Pancreas (tissue), 10 donors: ENCODE data around the gene MB. TPM values are rescaled to one million over a fixed set of nuclear protein-coding genes. Genes with fewer than 3 reads are reported as not detected.
A peak's percentile ranks its signal among the peaks of the same experiment; 100 is the strongest.

Experiments
- ATAC-seq, 4 donors: fragments of 200-7000 bp; cut with Tn5 transposase; one replicate each; pipeline versions ENCODE4 v1.8.0 to v1.9.1; 2020; ENCODE audit warnings: mild to moderate bottlenecking in 4 of 4, moderate library complexity in 4 of 4
- DNase-seq, 6 donors: peaks; one replicate each; pipeline ENCODE4 v3.0.0-alpha.2; 2020
- FAIRE-seq: peaks from 2 replicates; lab custom pipeline; 2012; peaks lifted over from hg19 to GRCh38; lab: Jason Lieb, UNC
- H3K27ac ChIP-seq, 4 donors: fragments of 200-600 bp; sonication (generic); 1 replicate in 3 of 4; 2 replicates in 1 of 4; pipeline versions ENCODE4 v1.5.0 to v1.8.0; 2020
- H3K27me3 ChIP-seq, 4 donors: fragments of 200-600 bp; one replicate each; pipeline ENCODE4 v1.8.0; 2021
- H3K36me3 ChIP-seq, 3 donors: fragments of 200-600 bp; sonication (generic) in 1 of 3; one replicate each; pipeline versions ENCODE4 v1.5.0 to v1.8.0; 2020 to 2021
- H3K4me1 ChIP-seq, 3 donors: fragments of 200-600 bp; one replicate each; pipeline ENCODE4 v1.8.0; 2021
- H3K4me3 ChIP-seq, 4 donors: fragments of 200-600 bp; sonication (generic) in 2 of 4; one replicate each; pipeline versions ENCODE4 v1.5.0 to v1.8.0; 2020 to 2021
- H3K9me3 ChIP-seq, 4 donors: fragments of 200-600 bp; one replicate each; pipeline ENCODE4 v1.8.0; 2021
- WGBS, 2 donors: extraction: QIAGEN DNeasy Blood & Tissue Kit; methylation state at CpG; one replicate each; pipeline ENCODE4 v1.1.7; 2013; 5-methylcytosine and 5-hydroxymethylcytosine counted together
- intact Hi-C, 3 donors: fragments of 100-400 bp; cut with DNase I; formaldehyde crosslinking; loops; one replicate each; pipeline versions ENCODE4 v1.11.1 to v1.14.2; 2022
- polyA plus RNA-seq, 2 donors: library from polyadenylated mRNA; stranded (reverse); fragments of 200-250 nt; gene quantifications; one replicate each; pipeline ENCODE4 v1.2.3, GENCODE V29; 2013
- total RNA-seq, 6 donors: library from RNA; stranded (reverse); fragmentation: NEBNext Ultra II Directional in 4 of 6; extraction: Animal tissue kit (Norgen Biotek cat#: 25700) in 4 of 6; gene quantifications; one replicate each; pipeline versions ENCODE4 v1.2.1 to v1.2.4, GENCODE V29; 2021 to 2023
- TF ChIP-seq, protein P1 (sequence below), 4 donors: fragments of 200-600 bp; sonication (generic) in 3 of 4; IDR thresholded peaks; one replicate each; pipeline versions ENCODE4 v1.5.0 to v1.8.0; 2021; ENCODE audit warnings: antibody characterized with exemption in 4 of 4
- donor health status: healthy with polysubstance abuse.
- donor health status: DM: no; HTN: no; CAD: no; lungs with moderate emphysema.
- donor health status: DM: no; HTN: no; CAD: no.
- donor health status: control.
- donor health status: control.
- donor health status: Bipolar disorder and iron deficiency.
- donor health status: DM: yes; HTN: yes; CAD: no.
- donor health status: DM: no; HTN: no; CAD: no.
- donor health status: DM: no; HTN: no; CAD: no.
- donor health status: DM: yes; HTN: yes; CAD: no.

MB gene
- total and polyA plus RNA-seq, 8 donors: 0.46 to 6.6 (median 1.2) TPM; not detected in 2

- TF ChIP-seq, protein P1, sequence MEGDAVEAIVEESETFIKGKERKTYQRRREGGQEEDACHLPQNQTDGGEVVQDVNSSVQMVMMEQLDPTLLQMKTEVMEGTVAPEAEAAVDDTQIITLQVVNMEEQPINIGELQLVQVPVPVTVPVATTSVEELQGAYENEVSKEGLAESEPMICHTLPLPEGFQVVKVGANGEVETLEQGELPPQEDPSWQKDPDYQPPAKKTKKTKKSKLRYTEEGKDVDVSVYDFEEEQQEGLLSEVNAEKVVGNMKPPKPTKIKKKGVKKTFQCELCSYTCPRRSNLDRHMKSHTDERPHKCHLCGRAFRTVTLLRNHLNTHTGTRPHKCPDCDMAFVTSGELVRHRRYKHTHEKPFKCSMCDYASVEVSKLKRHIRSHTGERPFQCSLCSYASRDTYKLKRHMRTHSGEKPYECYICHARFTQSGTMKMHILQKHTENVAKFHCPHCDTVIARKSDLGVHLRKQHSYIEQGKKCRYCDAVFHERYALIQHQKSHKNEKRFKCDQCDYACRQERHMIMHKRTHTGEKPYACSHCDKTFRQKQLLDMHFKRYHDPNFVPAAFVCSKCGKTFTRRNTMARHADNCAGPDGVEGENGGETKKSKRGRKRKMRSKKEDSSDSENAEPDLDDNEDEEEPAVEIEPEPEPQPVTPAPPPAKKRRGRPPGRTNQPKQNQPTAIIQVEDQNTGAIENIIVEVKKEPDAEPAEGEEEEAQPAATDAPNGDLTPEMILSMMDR (IDR thresholded peaks at IDR 0.05): no peak
- Histone ChIP-seq H3K4me3 (no peak overlapping the region), H3K27me3 (no peaks in the 10 kb centered on the region), H3K9me3 (no peaks in the 10 kb centered on the region), H3K4me1 (no peaks in the 10 kb centered on the region), H3K36me3 (no peaks in the 10 kb centered on the region), H3K27ac (no peak overlapping the region)
- no peak for FAIRE-seq
- ATAC-seq: no peak
- WGBS, 2 donors: 69 to 76% methylated on average over 7 of the region's 7 CpGs
- no peak for DNase-seq
- intact Hi-C loops: no loop called here
These were observed 24.5 kb upstream of the MB start for GRCh38 chr22:35641494-35642120.

GRCh38 chr22:35638410-35638809 lies 21.3 kb upstream of the MB start:
- intact Hi-C loops: no loop called here

DNA sequence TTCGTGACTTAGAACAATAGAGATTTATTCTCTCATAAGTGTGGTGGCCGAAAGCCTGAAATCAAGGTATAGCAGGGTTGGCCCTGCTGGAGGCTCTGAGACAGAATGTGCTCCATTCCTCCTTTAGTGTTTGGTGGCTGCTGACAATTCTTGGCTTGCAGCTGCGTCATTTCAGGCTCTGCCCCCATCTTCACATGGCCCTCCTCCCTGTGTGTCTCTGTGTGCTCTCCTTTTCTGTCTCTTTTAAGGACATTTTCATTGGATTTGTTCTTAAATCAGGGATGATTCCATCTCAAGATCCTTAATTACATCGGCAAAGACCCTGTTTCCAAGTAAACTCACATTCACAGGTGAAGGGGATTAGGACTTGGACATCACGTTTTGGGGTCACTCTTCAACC lies 20.9 kb upstream of the MB start:
- TF ChIP-seq, protein P1 (IDR thresholded peaks at IDR 0.05): no peak
- no peaks in the 10 kb centered on the region for H3K9me3 ChIP-seq
- no peak overlapping the region for H3K4me3 ChIP-seq
- H3K4me1 ChIP-seq: no peaks in the 10 kb centered on the region
- intact Hi-C loops: no loop called here
- H3K27ac ChIP-seq: no peak overlapping the region
- WGBS, 2 donors: 66 to 72% methylated on average over 5 of the region's 5 CpGs
- no peaks in the 10 kb centered on the region for H3K27me3 ChIP-seq
- ATAC-seq: no peak
- no peaks in the 10 kb centered on the region for H3K36me3 ChIP-seq
- DNase-seq: no peak
- FAIRE-seq: no peak

More at GRCh38 chr22:35638410-35638809, 21.3 kb upstream of the MB start:
- Histone ChIP-seq H3K36me3 (no peaks in the 10 kb centered on the region), H3K4me1 (no peaks in the 10 kb centered on the region), H3K27ac (no peak overlapping the region), H3K9me3 (no peaks in the 10 kb centered on the region), H3K27me3 (no peaks in the 10 kb centered on the region), H3K4me3 (no peak overlapping the region)
- TF ChIP-seq, protein P1 (IDR thresholded peaks at IDR 0.05): no peak
- WGBS, 2 donors: 78 to 82% methylated on average over 13 of the region's 13 CpGs
- peak in 1 of 6 donors; percentile 33 for DNase-seq
- FAIRE-seq: no peak
- peak in 3 of 4 donors; percentile 50 to 64 (median 58) for ATAC-seq

GRCh38 chr22:35637254-35637653 lies 20.1 kb upstream of the MB start:
- Histone ChIP-seq H3K4me1 (no peaks in the 10 kb centered on the region), H3K9me3 (no peaks in the 10 kb centered on the region), H3K27me3 (no peaks in the 10 kb centered on the region), H3K4me3 (no peak overlapping the region), H3K27ac (no peak overlapping the region), H3K36me3 (no peaks in the 10 kb centered on the region)
- DNase-seq (no peak), FAIRE-seq (no peak), ATAC-seq (no peak)
- WGBS, 2 donors: 57 to 58% methylated on average over 5 of the region's 5 CpGs
- TF ChIP-seq, protein P1 (IDR thresholded peaks at IDR 0.05): no peak
- intact Hi-C loops: no loop called here

GRCh38 chr22:35634943-35635540 lies 17.9 kb upstream of the MB start:
- no peaks in the 10 kb centered on the region for H3K4me1 ChIP-seq
- TF ChIP-seq, protein P1 (IDR thresholded peaks at IDR 0.05): no peak
- WGBS, 2 donors: 62 to 81% methylated on average over 3 of the region's 3 CpGs
- DNase-seq (no peak), ATAC-seq (no peak), FAIRE-seq (no peak)
- H3K27ac ChIP-seq: no peak overlapping the region
- H3K27me3 ChIP-seq: no peaks in the 10 kb centered on the region
- H3K36me3 ChIP-seq: no peaks in the 10 kb centered on the region
- H3K4me3 ChIP-seq: no peak overlapping the region
- H3K9me3 ChIP-seq: no peaks in the 10 kb centered on the region
- intact Hi-C loops: no loop called here
